NCI-H1694 treated with DMSO at 0.1 percent for 48 hours (cell line): ENCODE data around the gene LRRC17.
"Not testable (repeated sequence)": the region's sequence is repeated elsewhere in the genome, so short reads cannot be mapped to it uniquely, and the experiment has no call there.

Experiments
- DNase-seq: peaks from one replicate; lab custom pipeline; 2025; lab: John Stamatoyannopoulos, UW

The LRRC17 gene

DNA sequence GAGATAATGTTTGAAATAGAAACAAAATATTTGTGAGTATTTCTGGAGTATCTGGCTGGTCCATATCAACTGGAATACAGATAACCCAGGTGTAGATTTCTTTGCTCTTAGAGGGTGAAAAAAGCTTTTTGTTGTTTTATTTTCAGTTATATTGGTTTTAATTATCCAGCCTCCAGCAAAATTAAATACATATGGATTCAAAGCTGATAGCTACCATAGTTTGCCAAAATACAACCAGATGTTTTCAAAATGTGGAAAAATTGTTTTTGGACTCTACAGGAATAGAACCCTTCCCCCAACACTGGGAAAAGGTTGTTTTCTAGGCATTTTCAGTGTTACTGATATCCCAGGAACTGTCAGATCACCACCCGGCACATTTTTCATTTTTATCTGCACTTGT, 30.1 kb downstream of the LRRC17 start:
- DNase-seq, result no peak

DNA sequence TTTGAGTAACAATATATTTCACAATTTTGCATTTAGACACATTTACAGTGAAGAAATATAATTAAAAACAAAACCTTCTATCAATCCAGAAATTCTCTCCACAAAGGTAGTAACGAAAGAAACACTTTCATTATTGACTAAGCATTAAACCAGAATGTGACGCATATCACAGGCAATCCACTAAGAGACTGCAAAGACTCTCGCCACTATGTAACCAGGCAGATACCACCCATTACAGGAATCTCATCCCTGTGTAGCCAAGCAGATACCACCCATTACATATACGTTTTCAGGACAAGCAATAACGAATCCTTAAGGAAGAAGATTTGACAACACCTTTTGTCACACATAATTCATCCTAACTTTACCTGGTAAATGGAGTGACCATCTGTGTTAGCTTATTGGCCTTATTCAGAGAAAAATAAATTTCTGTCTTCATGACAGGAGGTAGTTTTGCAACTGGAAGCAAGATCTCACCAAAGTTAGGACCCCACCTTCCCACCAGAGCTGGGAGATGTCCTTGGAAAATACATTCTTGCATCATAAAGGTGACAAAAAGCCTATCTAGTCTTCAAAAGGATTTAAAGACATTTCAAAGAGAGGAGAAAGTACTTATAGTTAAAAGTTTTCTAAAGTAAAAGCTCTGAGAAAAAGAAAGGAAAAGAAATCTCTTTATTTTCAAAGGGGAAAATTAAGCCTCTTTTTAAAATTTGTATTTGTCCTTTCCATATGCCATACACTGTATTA, 30.8 kb downstream of the LRRC17 start:
- DNase-seq, result no peak

DNA sequence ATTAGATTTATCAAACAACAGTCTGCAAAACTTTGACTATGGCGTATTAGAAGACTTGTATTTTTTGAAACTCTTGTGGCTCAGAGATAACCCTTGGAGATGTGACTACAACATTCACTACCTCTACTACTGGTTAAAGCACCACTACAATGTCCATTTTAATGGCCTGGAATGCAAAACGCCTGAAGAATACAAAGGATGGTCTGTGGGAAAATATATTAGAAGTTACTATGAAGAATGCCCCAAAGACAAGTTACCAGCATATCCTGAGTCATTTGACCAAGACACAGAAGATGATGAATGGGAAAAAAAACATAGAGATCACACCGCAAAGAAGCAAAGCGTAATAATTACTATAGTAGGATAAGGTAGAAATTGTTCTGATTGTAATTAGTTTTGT, 31.4 kb downstream of the LRRC17 start:
- DNase-seq, result no peak

DNA sequence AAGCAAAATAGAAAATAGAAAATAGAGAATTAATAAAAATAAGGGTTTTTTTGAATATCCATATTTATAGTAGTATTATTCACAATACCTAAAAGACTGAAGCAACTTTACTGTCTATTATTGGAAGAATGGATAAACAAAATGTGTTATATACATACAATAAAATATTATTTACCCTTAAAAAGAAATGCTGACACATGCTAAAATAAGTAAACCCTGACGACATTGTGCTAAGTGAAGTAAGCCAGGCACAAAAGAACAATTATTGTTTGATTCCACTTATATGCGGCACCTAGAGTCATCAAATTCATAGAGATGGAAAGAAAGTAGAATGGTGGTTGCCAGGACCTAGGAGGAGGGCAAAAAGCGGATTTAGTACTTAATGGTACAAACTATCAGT, 39.0 kb downstream of the LRRC17 start:
- DNase-seq, result no peak

DNA sequence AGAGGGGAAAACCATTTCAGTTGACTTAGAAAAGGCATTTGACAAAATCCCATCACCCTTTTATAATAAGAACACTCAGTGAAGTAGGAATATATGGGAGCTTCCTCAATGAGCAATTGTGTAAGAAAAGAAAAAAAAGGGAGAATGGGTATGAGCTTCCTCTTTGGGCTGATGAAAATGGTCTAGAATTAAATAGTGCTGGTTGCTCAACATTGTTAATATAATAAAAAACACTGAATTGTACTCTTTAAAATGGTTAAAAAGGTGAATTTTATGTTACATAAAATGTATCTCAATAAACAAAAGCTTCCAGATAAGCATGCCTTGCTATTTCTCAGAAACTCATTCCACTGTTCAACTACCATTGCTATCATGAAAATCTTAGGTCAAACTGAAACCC, 40.6 kb downstream of the LRRC17 start:
- no peak for DNase-seq

DNA sequence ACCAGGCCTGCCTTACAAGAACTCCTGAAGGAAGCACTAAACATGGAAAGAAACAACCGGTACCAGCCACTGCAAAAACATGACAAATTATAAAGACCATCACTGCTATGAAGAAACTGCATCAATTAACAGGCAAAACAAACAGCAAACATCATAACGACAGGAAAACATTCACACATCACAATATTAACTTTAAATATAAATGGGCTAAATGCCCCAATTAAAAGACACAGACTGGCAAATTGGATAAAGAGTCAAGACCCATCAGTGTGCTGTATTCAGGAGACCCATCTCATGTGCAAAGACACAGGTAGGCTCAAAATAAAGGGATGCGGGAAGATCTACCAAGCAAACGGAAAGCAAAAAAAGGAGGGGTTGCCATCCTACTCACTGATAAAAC, 41.6 kb downstream of the LRRC17 start:
- not testable (repeated sequence) for DNase-seq

DNA sequence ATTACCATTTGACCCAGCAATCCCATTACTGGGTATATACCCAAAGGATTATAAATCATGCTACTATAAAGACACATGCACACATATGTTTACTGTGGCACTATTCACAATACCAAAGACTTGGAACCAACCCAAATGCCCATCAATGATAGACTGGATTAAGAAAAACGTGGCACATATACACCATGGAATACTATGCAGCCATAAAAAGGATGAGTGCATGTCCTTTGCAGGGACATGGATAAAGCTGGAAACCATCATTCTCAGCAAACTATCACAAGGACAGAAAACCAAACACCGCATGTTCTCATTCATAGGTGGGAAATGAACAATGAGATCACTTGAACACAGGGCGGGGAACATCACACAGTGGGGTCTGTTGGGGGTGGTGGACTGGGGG, 45.2 kb downstream of the LRRC17 start:
- not testable (repeated sequence) for DNase-seq

DNA sequence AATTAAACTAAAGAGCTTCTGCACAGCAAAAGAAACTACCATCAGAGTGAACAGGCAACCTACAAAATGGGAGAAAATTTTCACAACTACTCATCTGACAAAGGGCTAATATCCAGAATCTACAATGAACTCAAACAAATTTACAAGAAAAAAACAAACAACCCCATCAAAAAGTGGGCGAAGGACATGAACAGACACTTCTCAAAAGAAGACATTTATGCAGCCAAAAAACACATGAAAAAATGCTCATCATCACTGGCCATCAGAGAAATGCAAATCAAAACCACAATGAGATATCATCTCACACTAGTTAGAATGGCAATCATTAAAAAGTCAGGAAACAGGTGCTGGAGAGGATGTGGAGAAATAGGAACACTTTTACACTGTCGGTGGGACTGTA, 49.2 kb downstream of the LRRC17 start:
- DNase-seq, result not testable (repeated sequence)

DNA sequence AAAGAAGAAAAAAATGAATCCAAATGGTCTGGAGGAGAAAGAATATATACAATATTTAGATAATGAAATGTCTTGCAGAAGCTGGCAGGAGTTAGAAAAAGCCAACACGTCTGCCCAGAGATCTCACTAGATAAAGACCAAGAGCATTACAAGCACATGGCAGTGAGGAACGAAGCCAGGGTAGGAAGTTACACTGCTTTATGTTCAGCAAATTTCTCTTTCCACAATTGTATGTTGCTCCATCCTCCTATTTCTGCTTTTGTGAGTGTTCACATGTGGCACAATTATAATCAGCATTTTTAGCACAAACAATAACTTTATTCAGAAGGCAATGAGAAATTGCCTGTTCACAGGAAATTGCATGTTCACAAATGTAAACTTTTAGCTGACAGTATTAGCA, 53.7 kb downstream of the LRRC17 start:
- no peak for DNase-seq

DNA sequence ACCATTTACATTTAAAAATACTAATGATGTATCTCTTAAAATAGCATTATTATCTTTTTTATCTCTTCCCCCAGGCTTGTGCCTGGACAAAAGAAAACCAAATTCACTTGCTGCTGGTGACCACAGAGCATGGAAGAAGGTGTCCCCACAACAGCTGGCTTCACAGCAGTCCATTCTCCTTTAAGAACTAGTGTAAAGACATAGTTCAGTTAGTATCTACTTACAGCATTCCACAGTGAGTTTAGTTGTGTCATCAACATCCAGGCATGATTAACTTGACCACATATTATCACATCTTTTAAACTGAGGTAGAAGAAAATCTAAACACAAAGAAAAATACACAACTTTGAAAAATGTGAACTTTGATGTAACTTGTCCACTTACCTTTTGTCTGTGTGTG, 55.0 kb downstream of the LRRC17 start:
- no peak for DNase-seq

DNA sequence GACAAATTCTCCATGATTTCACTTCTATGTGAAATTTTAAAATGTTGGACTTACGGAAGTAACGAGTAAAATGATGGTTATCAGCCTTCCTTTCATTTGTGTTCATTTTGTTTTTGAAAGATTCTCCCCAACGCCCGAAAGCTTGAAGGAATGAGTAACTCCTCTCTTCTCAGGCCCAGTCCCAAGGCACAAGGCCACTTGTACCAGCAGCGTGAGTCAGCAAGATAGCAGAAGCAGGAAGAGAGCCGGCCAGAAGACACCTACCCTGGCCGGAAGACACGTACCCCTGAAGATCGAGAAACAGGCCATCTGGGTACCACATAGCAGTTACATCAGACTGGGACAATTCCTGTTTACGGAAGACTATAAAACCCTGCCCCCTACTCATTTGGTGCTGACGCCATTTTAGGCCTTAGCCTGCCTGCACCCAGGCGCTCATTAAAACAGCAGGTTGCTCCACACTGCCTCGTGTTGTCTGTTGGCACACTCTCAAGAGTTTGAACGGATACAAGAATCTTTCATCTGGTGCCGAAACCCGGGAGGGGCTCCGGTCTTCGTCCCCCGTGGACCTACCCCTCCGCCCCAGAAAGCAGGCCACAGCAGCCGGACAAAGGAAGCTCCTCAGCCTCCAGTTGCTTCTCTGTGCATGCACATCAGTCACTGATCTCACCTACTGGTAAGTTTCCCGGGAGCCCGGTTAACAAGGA, 60.4 kb downstream of the LRRC17 start:
- DNase-seq, result no peak

DNA sequence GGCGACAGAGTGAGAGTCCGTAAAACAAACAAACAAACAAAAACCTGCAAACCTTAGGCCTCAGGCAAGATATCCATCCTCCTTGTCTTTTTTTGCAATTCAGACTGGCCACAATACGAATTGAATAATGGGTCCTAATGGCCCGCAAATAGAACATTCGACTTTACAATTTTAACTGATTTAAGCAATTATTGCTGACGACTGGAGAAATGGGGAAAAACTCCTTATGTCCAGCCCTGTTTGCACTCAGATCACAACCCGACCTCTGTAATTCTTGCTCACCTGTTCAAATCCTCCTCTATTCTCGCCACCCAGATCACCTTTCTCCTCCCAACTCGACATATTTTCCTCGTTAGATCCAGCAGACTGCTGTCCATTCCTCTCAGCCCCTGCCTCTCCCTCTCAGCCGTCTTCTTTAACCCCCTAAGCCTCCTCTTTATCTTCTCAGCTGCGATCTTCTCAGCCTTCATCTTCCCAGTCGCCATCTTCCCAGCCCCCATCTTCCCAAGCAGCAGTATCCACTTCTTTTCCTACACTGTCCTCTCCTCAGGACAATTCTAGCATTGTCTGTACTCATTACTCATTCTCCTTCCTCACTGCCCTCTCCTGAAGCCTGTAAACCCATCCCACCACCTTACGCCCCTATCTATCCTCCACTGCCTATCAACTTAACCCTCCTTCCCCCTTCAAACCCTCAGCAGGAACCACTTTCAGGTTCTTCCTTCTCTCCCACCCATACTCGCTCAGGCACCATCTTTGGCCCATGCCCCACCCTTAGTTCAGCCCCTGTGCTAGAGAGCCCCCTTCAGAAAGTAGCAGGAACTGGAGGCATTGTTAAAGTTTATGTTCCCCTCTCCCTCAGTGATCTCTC, 61.8 kb downstream of the LRRC17 start:
- no peak for DNase-seq

DNA sequence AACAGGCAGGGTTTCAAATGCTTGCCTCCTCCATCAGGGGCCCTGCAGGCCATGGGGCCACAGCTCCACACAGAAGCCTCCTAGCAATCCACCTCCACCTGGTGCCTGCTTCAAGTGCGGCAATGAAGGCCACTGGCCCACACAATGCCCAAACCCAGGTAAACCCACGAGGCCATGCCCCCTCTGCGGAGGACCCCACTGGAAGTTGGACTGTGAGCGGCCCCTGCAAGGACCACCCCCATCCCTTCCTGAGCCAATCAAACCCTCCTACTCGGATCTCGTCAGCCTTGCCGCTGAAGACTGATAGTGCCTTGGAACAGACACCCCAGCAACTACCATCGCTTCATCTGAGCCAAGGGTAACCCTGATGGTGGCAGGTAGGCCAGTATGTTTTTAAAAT, 63.1 kb downstream of the LRRC17 start:
- DNase-seq, result no peak

DNA sequence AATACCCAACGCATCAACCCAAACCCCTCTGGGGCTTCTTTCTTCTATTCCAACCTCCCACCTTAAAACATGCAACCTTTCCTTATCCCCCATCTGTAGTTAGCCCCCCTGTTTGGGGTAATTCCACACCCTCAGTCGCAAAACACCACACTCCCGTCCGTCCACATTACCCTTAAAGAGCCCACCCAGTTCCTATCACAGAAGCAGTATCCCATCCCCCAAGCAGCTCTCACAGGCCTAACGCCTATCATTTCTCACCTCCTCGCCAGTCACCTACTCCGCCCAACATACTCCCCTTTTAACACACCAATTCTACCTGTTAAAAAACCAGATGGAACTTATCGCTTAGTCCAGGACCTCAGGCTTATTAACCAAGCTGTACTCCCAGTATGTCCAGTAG, 63.7 kb downstream of the LRRC17 start:
- DNase-seq, result no peak

DNA sequence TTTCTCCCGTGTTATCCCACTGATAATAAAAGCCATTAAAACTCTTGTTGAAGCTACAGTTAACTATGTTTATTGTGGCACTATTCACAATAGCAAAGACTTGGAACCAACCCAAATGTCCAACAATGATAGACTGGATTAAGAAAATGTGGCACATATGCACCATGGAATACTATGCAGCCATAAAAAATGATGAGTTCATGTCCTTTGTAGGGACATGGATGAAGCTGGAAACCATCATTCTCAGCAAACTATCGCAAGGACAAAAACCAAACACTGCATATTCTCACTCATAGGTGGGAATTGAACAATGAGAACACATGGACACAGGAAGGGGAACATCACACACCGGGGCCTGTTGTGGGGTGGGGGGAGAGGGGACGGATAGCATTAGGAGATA, 64.8 kb downstream of the LRRC17 start:
- not testable (repeated sequence) for DNase-seq

DNA sequence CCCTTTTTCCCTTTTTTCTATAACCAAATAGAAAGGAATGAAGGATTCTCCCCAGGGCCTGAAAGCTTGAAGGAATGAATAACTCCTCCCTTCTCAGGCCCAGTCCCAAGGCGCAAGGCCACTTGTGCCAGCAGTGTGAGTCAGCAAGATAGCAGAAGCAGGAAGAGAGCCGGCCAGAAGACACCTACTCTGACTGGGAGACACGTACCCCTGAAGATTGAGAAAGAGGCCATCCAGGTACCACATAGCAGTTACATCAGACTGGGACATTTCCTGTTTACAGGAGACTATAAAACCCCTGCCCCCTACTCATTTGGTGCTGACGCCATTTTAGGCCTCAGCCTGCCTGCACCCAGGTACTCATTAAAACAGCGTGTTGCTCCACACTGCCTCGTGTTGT, 65.5 kb downstream of the LRRC17 start:
- DNase-seq, result no peak

DNA sequence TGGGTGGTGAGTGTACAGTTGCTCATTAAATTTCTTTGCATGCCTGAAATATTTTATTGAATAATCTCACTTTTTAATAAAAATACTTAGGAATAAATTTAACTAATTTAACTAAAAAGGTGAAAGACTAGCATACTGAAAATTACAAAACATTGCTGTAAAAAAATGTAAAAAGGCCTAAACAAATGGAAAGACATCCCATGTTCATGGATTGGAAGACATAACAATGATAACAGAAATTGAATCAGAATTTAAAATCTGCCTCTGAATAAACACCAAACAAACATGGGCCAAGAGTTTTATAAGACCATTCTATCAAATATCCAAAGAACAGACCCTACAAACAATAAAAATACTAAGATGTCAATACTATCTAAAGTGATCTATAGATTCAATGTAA, 66.9 kb downstream of the LRRC17 start:
- DNase-seq, result no peak

DNA sequence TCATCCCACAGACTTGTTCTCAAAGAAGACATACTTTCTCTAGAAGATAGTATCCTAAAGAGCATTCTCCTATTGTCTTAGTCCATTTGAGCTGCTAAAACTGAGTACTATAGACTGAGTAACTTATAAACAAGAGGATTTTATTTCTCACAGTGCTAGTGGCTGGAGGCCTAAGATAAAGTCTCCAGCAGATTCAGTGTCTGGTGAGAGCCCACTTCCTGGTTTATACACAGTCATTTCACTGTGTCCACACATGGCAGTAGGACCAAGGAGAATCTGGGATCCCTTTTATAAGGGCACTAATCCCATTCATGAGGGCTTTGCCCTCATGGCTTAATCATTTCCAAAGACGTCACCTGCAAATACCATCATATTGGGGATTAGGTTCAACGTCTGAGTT, 68.7 kb downstream of the LRRC17 start:
- DNase-seq, result no peak

DNA sequence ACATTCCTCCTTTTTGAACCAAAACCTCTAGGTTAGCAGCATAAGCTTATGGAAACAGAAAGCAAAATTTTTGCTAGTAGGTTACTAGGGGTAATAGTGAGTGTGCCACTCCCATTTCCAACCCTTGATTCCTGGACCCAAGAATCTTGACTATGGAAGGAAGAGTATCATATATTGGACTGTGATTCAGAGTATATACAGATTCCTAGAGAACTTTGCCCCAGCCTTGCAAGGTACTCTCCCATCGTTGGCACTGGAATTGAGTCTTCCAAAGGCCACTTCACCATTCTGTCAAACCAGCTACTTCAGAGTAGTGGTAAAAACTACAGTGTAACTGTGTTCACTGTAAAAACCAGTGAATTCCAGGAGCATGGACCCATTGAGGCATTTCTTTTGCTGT, 69.4 kb downstream of the LRRC17 start:
- DNase-seq, result no peak

DNA sequence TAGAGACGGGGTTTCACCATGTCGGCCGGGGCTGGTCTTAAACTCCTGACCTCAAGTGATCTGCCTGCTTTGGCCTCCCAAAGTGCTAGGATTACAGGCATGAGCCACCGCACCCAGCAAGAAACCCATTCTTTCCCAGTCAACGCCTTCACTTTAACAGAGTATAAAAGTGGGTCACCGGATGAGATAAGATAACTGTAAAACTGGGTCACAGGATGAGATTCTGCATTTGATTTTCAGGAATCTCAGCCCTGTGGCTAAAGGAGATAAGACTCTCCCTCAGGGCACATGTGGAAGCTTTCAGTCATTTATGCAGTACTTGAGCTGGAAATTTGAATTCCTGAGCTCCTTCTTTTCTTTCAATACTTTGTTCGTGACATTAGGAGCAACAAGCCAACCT, 70.8 kb downstream of the LRRC17 start:
- no peak for DNase-seq

DNA sequence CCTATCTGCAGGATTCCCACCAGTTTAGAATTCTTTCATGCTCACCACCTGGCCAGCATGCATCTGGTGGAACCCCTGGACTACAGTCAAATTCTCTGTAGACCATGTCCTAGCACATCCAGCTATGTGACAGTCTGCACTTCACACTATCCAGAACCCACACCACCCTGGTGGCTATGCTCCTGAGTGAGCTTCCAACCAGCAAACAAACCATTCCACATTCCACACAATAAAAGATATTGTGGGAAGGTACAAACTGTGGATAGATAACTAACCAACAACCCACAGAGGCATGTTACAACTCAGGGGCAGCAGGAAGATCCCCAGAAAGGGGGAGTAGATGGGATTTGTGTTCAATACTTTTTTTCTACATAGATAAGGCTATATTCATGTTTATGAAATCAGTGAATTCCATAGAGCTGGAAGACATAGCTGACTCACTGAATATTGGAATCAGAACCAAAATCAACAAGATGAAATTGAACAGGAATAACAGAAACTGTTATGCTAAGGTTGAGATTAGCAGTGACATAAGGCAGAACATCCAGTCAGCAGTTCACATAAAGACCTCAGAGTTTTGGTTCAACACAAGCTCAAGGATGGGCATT, 72.5 kb downstream of the LRRC17 start:
- DNase-seq, result no peak

DNA sequence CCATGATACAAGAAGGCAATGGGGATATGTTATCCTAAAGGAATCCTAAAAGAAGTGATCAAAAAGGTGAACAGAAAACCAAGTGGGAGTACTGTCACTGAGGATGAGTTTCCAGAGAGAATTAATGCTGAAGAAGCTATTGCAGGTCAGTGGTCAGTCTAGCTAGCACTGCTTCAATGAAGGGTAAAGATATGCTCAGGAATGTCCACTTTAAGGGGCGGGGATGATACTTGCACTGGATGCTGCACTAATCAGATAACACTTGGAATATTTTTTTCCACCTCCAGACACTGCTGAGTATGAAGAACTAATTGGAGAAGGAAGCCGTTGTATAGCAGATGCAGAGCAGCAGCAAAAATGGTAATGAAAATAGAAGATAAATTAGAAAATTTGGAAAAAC, 75.3 kb downstream of the LRRC17 start:
- no peak for DNase-seq
